ENCODE data around the gene GAA. TPM values are rescaled to one million over a fixed set of nuclear protein-coding genes. Genes with fewer than 3 reads are reported as not detected.

GAA gene
- total and polyA plus RNA-seq, 8 donors: 24.1 to 105 (median 36.9) TPM

- H3K4me1 ChIP-seq: no peaks in the 10 kb centered on the region
- ATAC-seq (no peak), DNase-seq (no peak)
- H3K9me3 ChIP-seq: no peaks in the 10 kb centered on the region
- TF ChIP-seq CTCF (IDR thresholded peaks at IDR 0.05): no peak
- H3K27ac ChIP-seq: no peak overlapping the region
- intact Hi-C loops (cut with DNase I): no loop called here
- H3K27me3 ChIP-seq: no peaks in the 10 kb centered on the region
- H3K36me3 ChIP-seq: peaks cover 11 to 66% of the 10 kb centered on the region in 2 donors
- H3K4me3 ChIP-seq: no peak overlapping the region
Observed at GRCh38 chr17:80133626-80133970, 32.2 kb downstream of the GAA start.

GRCh38 chr17:80137131-80137530 lies 35.8 kb downstream of the GAA start:
- no peak overlapping the region for H3K27ac ChIP-seq
- ATAC-seq (no peak), DNase-seq (no peak)
- H3K36me3 ChIP-seq: peaks cover 17 to 100% of the 10 kb centered on the region in 2 donors
- no peaks in the 10 kb centered on the region for H3K9me3 ChIP-seq
- no peaks in the 10 kb centered on the region for H3K27me3 ChIP-seq
- intact Hi-C loops (cut with DNase I): no loop called here
- no peaks in the 10 kb centered on the region for H3K4me1 ChIP-seq
- H3K4me3 ChIP-seq: no peak overlapping the region
- no peak for TF ChIP-seq CTCF (IDR thresholded peaks at IDR 0.05)

- ATAC-seq (no peak), DNase-seq (no peak)
- Histone ChIP-seq H3K4me1 (no peaks in the 10 kb centered on the region), H3K9me3 (no peaks in the 10 kb centered on the region), H3K4me3 (no peak overlapping the region), H3K36me3 (peaks cover 20 to 100% of the 10 kb centered on the region in 2 donors), H3K27me3 (no peaks in the 10 kb centered on the region), H3K27ac (no peak overlapping the region)
- intact Hi-C loops (cut with DNase I): no loop called here
- TF ChIP-seq CTCF (IDR thresholded peaks at IDR 0.05): no peak
Observed at GRCh38 chr17:80138856-80139426, 37.6 kb downstream of the GAA start.

GRCh38 chr17:80141463-80142165 lies 40.2 kb downstream of the GAA start:
- DNase-seq (no peak), ATAC-seq (no peak)
- H3K36me3 ChIP-seq: peaks cover 17 to 74% of the 10 kb centered on the region in 2 donors
- TF ChIP-seq CTCF (IDR thresholded peaks at IDR 0.05): no peak
- H3K27ac ChIP-seq: no peak overlapping the region
- H3K9me3 ChIP-seq: no peaks in the 10 kb centered on the region
- H3K4me3 ChIP-seq: no peak overlapping the region
- intact Hi-C loops (cut with DNase I): no loop called here
- peaks cover 10 to 19% of the 10 kb centered on the region in 2 donors for H3K4me1 ChIP-seq
- no peaks in the 10 kb centered on the region for H3K27me3 ChIP-seq

GRCh38 chr17:80142929-80143328 lies 41.5 kb downstream of the GAA start:
- intact Hi-C loops (cut with DNase I): no loop called here
- Histone ChIP-seq H3K27ac (no peak overlapping the region), H3K27me3 (no peaks in the 10 kb centered on the region), H3K4me1 (peaks cover 10 to 20% of the 10 kb centered on the region in 2 donors), H3K9me3 (no peaks in the 10 kb centered on the region), H3K4me3 (no peak overlapping the region), H3K36me3 (peaks cover 12 to 61% of the 10 kb centered on the region in 2 donors)
- no peak for TF ChIP-seq CTCF (IDR thresholded peaks at IDR 0.05)
- no peak for DNase-seq
- ATAC-seq: no peak
